Stimulated activated CD4-positive, alpha-beta T cell treated with anti-CD3 and anti-CD28 coated beads, Interleukin-1b, Interleukin-23, amount 100 ng/mL, for 4 hours (primary cell): Measurements from ENCODE around the gene GALNT9.
"Not testable (repeated sequence)": the region's sequence is repeated elsewhere in the genome, so short reads cannot be mapped to it uniquely, and the experiment has no call there.

Experiments
- DNase-seq, 2 donors: peaks; one replicate each; pipeline ENCODE4 v3.0.0-alpha.2; 2020; ENCODE audit warnings: low read depth in 2 of 2

The GALNT9 gene

GRCh38 chr12:132156573-132157325 lies 172.6 kb downstream of the GALNT9 start:
- DNase-seq: no peak

- no peak for DNase-seq
These were observed 173.4 kb downstream of the GALNT9 start for GRCh38 chr12:132155771-132156572.

GRCh38 chr12:132154941-132155770 lies 174.2 kb downstream of the GALNT9 start:
- DNase-seq: no peak

- DNase-seq: no peak
These were observed 175.0 kb downstream of the GALNT9 start for GRCh38 chr12:132154341-132154761.

- DNase-seq: peak; percentile 50 to 63
These were observed 175.7 kb downstream of the GALNT9 start for GRCh38 chr12:132153501-132154340.

- DNase-seq: no peak
These were observed 176.4 kb downstream of the GALNT9 start for GRCh38 chr12:132152953-132153352.

GRCh38 chr12:132152411-132152821 lies 177.0 kb downstream of the GALNT9 start:
- no peak for DNase-seq

GRCh38 chr12:132151766-132152410 lies 177.5 kb downstream of the GALNT9 start:
- DNase-seq: no peak

GRCh38 chr12:132151145-132151765 lies 178.1 kb downstream of the GALNT9 start:
- DNase-seq: no peak

GRCh38 chr12:132150780-132151144 lies 178.6 kb downstream of the GALNT9 start:
- DNase-seq: no peak

- DNase-seq: not testable (repeated sequence)
These were observed 179.9 kb downstream of the GALNT9 start for GRCh38 chr12:132149526-132149925.

GRCh38 chr12:132148368-132149045 lies 180.9 kb downstream of the GALNT9 start:
- DNase-seq: no peak

- DNase-seq: no peak
These were observed 181.7 kb downstream of the GALNT9 start for GRCh38 chr12:132147423-132148367.

GRCh38 chr12:132146772-132147422 lies 182.5 kb downstream of the GALNT9 start:
- no peak for DNase-seq
